Esophagus squamous epithelium (tissue), 4 donors: ENCODE measurements around the gene PODNL1.

Source experiments
- CTCF ChIP-seq, 6 experiments: fragments of 450-650 bp in 4 of 6; fragments of 200-600 bp in 2 of 6; sonication (generic) in 2 of 6; IDR thresholded peaks; one replicate each; pipeline ENCODE4 v1.5.1; 2016 to 2019; ENCODE audit warnings: antibody characterized with exemption in 6 of 6, mild to moderate bottlenecking in 4 of 6, moderate library complexity in 4 of 6
- POLR2A ChIP-seq, 4 donors: fragments of 450-650 bp; IDR thresholded peaks; one replicate each; pipeline ENCODE4 v1.6.1; 2017; ENCODE audit warnings: antibody characterized with exemption in 4 of 4, mild to moderate bottlenecking in 4 of 4, moderate library complexity in 3 of 4

GRCh38 chr19:13890136-13890535 is 48.1 kb downstream of the PODNL1 start:
- TF ChIP-seq CTCF (IDR thresholded peaks at IDR 0.05) (no peak), POLR2A (IDR thresholded peaks at IDR 0.05) (no peak)
